ENCODE results near the gene KDM1A. TPM values are rescaled to one million over a fixed set of nuclear protein-coding genes. Genes with fewer than 3 reads are reported as not detected.

Gene KDM1A
- polyA plus RNA-seq, 1 donor (not counting 4 experiments of a cell fraction or from before 2014, with no cell fraction given), result 84.8 TPM

- H3K9me1 ChIP-seq (ENCODE audit: control insufficient read depth, extremely low read depth, insufficient read depth, low read length), result no peaks in the 10 kb centered on the region
- peaks cover 44% of the 10 kb centered on the region for H3K79me2 ChIP-seq (ENCODE audit: control insufficient read depth, insufficient read depth, low read length)
- no peaks in the 10 kb centered on the region for H3K9me3 ChIP-seq (ENCODE audit: control insufficient read depth, low read depth, low read length)
- no peaks in the 10 kb centered on the region for H3K27me3 ChIP-seq (ENCODE audit: control insufficient read depth, extremely low read depth, insufficient read depth, low read length)
- H3K9ac ChIP-seq (ENCODE audit: control insufficient read depth, extremely low read depth, insufficient read depth, low read length), result peak overlapping the region; percentile 53
- H3K27ac ChIP-seq (ENCODE audit: control insufficient read depth, insufficient read depth, low read length), result peak overlapping the region; percentile 89
- H3K4me2 ChIP-seq (ENCODE audit: control insufficient read depth, extremely low read depth, insufficient read depth, low read depth, low read length), result peak overlapping the region; percentile 86
- no peak for DNase-seq (ENCODE audit: low read depth, low spot score)
- no peak for FAIRE-seq
- peaks cover 5 to 21% of the 10 kb centered on the region in 2 experiments for H3K36me3 ChIP-seq (ENCODE audit: control insufficient read depth in 2 of 2, extremely low read depth in 1 of 2, insufficient read depth in 2 of 2, low read length in 2 of 2)
- no peaks in the 10 kb centered on the region for H4K20me1 ChIP-seq (ENCODE audit: control insufficient read depth, extremely low read depth, insufficient read depth, low read length)
- H3K4me3 ChIP-seq (ENCODE audit: control insufficient read depth in 2 of 3, extremely low read depth in 1 of 3, insufficient read depth in 2 of 3, low read depth in 1 of 3, low read length in 3 of 3), result peak overlapping the region in 1 of 3 experiments; percentile 12
- dilution Hi-C loops (cut with MboI; ENCODE audit: extremely low pct_ligation_motif_present, low sequenced_read_pairs), result no loop called here
- TF ChIP-seq EZH2 (IDR thresholded peaks at IDR 0.05; ENCODE audit: low read length) (no peak), CTCF (optimal IDR thresholded peaks at IDR 0.05 in 1 of 3, IDR thresholded peaks at IDR 0.05 in 1 of 3, conservative IDR thresholded peaks at IDR 0.05 in 1 of 3; ENCODE audit: extremely low read depth in 1 of 3, insufficient read depth in 2 of 3, low read length in 3 of 3) (no peak)
- H2AFZ ChIP-seq (ENCODE audit: control insufficient read depth, low read length), result no peak overlapping the region
- peaks cover 56% of the 10 kb centered on the region for H3K4me1 ChIP-seq (ENCODE audit: control insufficient read depth, extremely low read depth, insufficient read depth, low read length)
Measured at GRCh38 chr1:23101101-23101827, 82.0 kb downstream of the KDM1A start.

- no peak overlapping the region for H2AFZ ChIP-seq (ENCODE audit: control insufficient read depth, low read length)
- H3K4me1 ChIP-seq (ENCODE audit: control insufficient read depth, extremely low read depth, insufficient read depth, low read length), result peaks cover 56% of the 10 kb centered on the region
- DNase-seq (ENCODE audit: low read depth, low spot score), result no peak
- TF ChIP-seq EZH2 (IDR thresholded peaks at IDR 0.05; ENCODE audit: low read length) (no peak), CTCF (optimal IDR thresholded peaks at IDR 0.05 in 1 of 3, IDR thresholded peaks at IDR 0.05 in 1 of 3, conservative IDR thresholded peaks at IDR 0.05 in 1 of 3; ENCODE audit: extremely low read depth in 1 of 3, insufficient read depth in 2 of 3, low read length in 3 of 3) (no peak)
- FAIRE-seq, result peak; percentile 26
- H3K9ac ChIP-seq (ENCODE audit: control insufficient read depth, extremely low read depth, insufficient read depth, low read length), result peak overlapping the region; percentile 53
- H3K9me3 ChIP-seq (ENCODE audit: control insufficient read depth, low read depth, low read length), result no peaks in the 10 kb centered on the region
- peak overlapping the region in 2 of 3 experiments; percentile 12 to 19 for H3K4me3 ChIP-seq (ENCODE audit: control insufficient read depth in 2 of 3, extremely low read depth in 1 of 3, insufficient read depth in 2 of 3, low read depth in 1 of 3, low read length in 3 of 3)
- peak overlapping the region; percentile 89 for H3K27ac ChIP-seq (ENCODE audit: control insufficient read depth, insufficient read depth, low read length)
- H3K27me3 ChIP-seq (ENCODE audit: control insufficient read depth, extremely low read depth, insufficient read depth, low read length), result no peaks in the 10 kb centered on the region
- no peaks in the 10 kb centered on the region for H4K20me1 ChIP-seq (ENCODE audit: control insufficient read depth, extremely low read depth, insufficient read depth, low read length)
- dilution Hi-C loops (cut with MboI; ENCODE audit: extremely low pct_ligation_motif_present, low sequenced_read_pairs), result no loop called here
- H3K9me1 ChIP-seq (ENCODE audit: control insufficient read depth, extremely low read depth, insufficient read depth, low read length), result no peaks in the 10 kb centered on the region
- H3K79me2 ChIP-seq (ENCODE audit: control insufficient read depth, insufficient read depth, low read length), result peaks cover 46% of the 10 kb centered on the region
- peaks cover 10 to 20% of the 10 kb centered on the region in 2 experiments for H3K36me3 ChIP-seq (ENCODE audit: control insufficient read depth in 2 of 2, extremely low read depth in 1 of 2, insufficient read depth in 2 of 2, low read length in 2 of 2)
- peak overlapping the region; percentile 86 for H3K4me2 ChIP-seq (ENCODE audit: control insufficient read depth, extremely low read depth, insufficient read depth, low read depth, low read length)
Measured at GRCh38 chr1:23101887-23102286, 82.6 kb downstream of the KDM1A start.
